Measurements from ENCODE around the gene KCNA2. TPM values are rescaled to one million over a fixed set of nuclear protein-coding genes. Genes with fewer than 3 reads are reported as not detected.

Gene KCNA2
- total RNA-seq, 1 donor from 2014 or later = 9.4 TPM

DNA sequence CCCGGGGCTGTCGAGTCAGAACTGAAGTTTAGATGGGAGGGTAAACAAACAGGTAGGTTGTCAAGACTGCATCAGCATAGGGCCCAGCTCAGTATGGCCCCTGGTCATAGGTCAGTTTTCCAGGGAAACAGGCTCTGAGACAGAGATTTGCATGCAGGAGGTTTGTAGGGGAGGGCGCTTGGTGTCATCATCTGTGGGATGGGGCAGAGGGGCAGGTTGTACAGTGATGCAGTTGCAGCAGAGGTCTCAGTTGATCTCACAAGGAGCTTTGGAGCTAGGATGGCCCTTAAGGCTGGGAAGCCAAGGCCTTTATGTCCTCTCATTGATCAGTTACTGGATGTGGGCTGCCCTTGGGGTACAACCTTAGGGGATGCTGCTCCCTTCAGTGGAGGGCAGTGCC lies 48.7 kb downstream of the KCNA2 start:
- no peaks in the 10 kb centered on the region for H3K27me3 ChIP-seq
- peaks cover 0 to 5% of the 10 kb centered on the region in 2 donors for H3K4me1 ChIP-seq
- no peak overlapping the region for H3K4me3 ChIP-seq
- H3K9me3 ChIP-seq = no peaks in the 10 kb centered on the region
- H3K36me3 ChIP-seq = no peaks in the 10 kb centered on the region
- H3K27ac ChIP-seq = no peak overlapping the region
- intact Hi-C loops (cut with DNase I) = no loop called here
- TF ChIP-seq, protein P1, sequence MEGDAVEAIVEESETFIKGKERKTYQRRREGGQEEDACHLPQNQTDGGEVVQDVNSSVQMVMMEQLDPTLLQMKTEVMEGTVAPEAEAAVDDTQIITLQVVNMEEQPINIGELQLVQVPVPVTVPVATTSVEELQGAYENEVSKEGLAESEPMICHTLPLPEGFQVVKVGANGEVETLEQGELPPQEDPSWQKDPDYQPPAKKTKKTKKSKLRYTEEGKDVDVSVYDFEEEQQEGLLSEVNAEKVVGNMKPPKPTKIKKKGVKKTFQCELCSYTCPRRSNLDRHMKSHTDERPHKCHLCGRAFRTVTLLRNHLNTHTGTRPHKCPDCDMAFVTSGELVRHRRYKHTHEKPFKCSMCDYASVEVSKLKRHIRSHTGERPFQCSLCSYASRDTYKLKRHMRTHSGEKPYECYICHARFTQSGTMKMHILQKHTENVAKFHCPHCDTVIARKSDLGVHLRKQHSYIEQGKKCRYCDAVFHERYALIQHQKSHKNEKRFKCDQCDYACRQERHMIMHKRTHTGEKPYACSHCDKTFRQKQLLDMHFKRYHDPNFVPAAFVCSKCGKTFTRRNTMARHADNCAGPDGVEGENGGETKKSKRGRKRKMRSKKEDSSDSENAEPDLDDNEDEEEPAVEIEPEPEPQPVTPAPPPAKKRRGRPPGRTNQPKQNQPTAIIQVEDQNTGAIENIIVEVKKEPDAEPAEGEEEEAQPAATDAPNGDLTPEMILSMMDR (IDR thresholded peaks at IDR 0.05) = no peak
- peak in 1 of 2 donors; percentile 35 for DNase-seq (ENCODE audit: low spot score in 2 of 2)

DNA sequence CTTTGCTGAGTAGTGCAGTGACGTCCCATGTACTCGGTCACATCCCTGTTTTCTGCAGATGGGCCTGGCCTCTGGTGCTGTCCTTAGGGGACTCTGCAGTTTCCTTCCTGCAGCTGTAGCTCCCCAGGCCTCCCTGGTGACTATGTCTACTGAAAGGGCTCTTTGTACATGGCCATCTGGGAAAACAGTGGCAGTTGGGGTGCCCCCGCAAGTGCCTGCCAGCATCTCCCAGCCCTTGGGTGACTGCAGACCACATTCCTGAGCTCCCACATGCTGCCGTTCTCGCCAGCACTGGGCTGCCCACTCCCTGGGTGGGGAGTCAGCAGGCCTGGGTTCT lies 49.7 kb downstream of the KCNA2 start:
- Histone ChIP-seq H3K27ac (no peak overlapping the region), H3K9me3 (no peaks in the 10 kb centered on the region), H3K27me3 (no peaks in the 10 kb centered on the region), H3K4me3 (no peak overlapping the region), H3K4me1 (peaks cover 0 to 5% of the 10 kb centered on the region in 2 donors), H3K36me3 (no peaks in the 10 kb centered on the region)
- intact Hi-C loops (cut with DNase I) = no loop called here
- peak in 1 of 2 donors; percentile 49 for DNase-seq (ENCODE audit: low spot score in 2 of 2)
- TF ChIP-seq, protein P1 (IDR thresholded peaks at IDR 0.05) = no peak

DNA sequence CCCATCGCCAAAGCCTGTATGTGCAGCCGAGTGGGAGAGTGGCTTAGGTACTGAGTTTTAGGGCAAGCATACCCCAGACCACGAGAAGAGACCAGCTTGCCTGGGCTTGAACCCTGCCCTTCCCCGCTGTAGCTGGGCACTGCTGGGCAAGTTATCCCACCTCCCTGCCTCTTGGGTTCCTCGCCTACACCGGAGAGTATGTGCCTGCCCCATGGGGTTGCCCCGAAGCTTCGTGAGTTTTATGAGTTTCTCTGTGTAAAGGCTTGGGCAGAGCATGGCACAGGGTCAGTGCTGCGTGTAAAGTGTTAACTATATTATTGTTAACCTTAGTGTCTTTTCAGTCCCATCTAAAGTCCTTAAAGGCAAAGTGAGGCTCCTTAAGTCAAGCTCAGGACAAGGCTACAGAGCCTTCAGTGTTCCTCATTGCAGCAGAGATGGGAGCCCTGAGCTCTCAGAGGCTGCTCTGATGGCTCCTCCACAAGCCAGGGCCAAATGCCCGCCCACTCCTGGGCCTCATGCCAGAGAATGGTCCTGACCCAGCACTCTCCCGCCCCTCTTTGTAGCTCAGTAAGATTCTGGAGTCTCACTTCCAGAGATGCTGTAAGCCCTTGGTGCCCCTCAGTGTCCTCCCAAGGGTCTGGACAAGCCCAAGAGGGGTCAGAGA lies 50.2 kb downstream of the KCNA2 start:
- Histone ChIP-seq H3K4me3 (peak overlapping the region; percentile 50 to 59), H3K27me3 (no peaks in the 10 kb centered on the region), H3K36me3 (no peaks in the 10 kb centered on the region), H3K4me1 (peaks cover 0 to 5% of the 10 kb centered on the region in 2 donors), H3K27ac (peak overlapping the region in 1 of 2 donors; percentile 41), H3K9me3 (no peaks in the 10 kb centered on the region)
- TF ChIP-seq, protein P1 (IDR thresholded peaks at IDR 0.05) = no peak
- peak in 1 of 2 donors; percentile 70 for DNase-seq (ENCODE audit: low spot score in 2 of 2)
- intact Hi-C loops (cut with DNase I) = loop anchor here (1.0 kb wide), 1 partner anchor 59 kb away; no protein-coding TSS in a partner anchor

DNA sequence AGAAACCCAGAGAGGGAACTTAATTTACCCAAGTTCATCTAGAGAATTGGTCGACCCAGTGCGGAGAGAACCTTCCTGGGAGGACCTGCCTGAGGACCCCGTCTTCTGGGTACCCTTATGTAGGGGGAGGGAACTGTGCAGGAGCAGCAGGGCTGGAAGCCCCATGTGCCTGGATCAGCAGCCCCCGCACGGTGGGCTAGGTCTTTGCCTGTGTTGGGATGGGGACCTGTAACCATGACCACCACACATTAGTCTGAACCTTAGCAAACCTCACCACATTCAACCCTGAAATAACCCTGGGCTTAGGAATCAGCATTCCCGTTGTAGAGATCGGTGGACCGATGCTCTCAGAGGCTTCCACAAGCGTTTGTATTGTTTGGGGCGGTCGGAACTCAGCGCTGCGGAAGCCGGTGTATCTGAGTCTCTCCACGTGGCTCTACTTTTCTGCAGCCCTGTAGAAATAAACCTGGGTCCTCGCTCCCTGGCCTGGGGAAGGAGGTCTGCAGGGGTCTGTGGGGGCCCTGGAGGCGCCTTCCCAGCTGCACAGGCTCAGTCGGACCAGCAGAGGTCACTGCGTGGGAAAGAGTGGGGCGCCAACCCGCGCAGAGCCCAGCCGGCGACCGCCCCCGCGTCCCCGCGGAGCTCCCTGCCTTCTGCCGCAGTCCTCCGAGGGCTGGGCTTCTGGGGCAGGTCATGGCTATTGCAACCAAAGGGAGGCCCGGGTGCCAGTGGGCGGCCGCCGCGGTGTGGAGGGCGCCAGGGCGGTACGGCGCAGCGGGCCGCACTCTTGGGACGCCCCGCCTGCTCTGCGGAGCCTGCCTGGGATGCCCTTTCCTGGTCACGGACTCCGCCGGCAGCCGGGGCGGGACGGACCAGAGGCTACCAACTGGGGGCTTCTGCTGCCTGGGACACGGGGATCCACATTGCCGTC lies 51.0 kb downstream of the KCNA2 start:
- intact Hi-C loops (cut with DNase I) = loop anchor here (1.0 kb wide), 1 partner anchor 60 kb away; no protein-coding TSS in a partner anchor
- no peaks in the 10 kb centered on the region for H3K27me3 ChIP-seq
- TF ChIP-seq, protein P1 (IDR thresholded peaks at IDR 0.05) = peak; percentile 61 to 75 (median 70)
- H3K36me3 ChIP-seq = no peaks in the 10 kb centered on the region
- H3K4me3 ChIP-seq = peak overlapping the region; percentile 50 to 59
- H3K4me1 ChIP-seq = peaks cover 0 to 5% of the 10 kb centered on the region in 2 donors
- H3K27ac ChIP-seq = peak overlapping the region in 1 of 2 donors; percentile 41
- DNase-seq (ENCODE audit: low spot score in 2 of 2) = peak in 1 of 2 donors; percentile 77
- no peaks in the 10 kb centered on the region for H3K9me3 ChIP-seq

DNA sequence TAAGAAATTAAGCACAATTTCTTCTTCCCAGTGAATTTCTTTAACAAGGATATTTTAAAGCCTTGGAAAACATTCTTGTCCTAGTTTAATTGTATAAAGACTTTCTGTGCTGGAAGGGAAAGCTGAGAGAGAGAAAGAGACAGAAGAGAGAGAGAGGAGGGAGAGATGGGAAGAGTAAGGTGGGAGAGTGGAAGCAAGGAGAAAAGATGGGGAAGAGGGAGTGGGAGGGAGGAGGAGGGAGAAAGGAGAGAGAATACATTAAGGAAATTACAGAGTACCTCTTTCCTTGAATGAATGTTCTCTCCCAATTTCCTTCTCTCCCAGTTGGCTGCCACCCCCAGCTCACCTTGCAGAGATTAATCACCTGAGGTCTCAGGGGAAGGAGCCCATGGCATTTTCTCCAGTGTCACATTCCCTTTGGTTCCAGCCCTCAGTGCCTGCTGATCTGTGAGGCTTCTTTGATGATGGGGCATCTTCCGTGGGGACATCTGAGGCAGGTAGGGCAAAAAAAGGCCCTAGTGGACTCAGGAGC lies 54.8 kb downstream of the KCNA2 start:
- H3K9me3 ChIP-seq = no peaks in the 10 kb centered on the region
- intact Hi-C loops (cut with DNase I) = no loop called here
- H3K4me1 ChIP-seq = peaks cover 0 to 5% of the 10 kb centered on the region in 2 donors
- H3K27ac ChIP-seq = no peak overlapping the region
- no peaks in the 10 kb centered on the region for H3K36me3 ChIP-seq
- no peak for DNase-seq (ENCODE audit: low spot score in 2 of 2)
- H3K4me3 ChIP-seq = no peak overlapping the region
- TF ChIP-seq, protein P1 (IDR thresholded peaks at IDR 0.05) = no peak
- H3K27me3 ChIP-seq = no peaks in the 10 kb centered on the region
